Islet precursor cell (in vitro differentiated cells): ENCODE results near the gene CALN1.
"Not testable (repeated sequence)": the region's sequence is repeated elsewhere in the genome, so short reads cannot be mapped to it uniquely, and the experiment has no call there.

ENCODE experiments used
- DNase-seq: peaks from one replicate; pipeline ENCODE4 v3.0.0-alpha.2; 2018

The CALN1 gene

GRCh38 chr7:71777278-71777677 lies 634.9 kb downstream of the CALN1 start:
- no peak for DNase-seq

- no peak for DNase-seq
These were observed 635.4 kb downstream of the CALN1 start for GRCh38 chr7:71776726-71777125.

- DNase-seq, result no peak
These were observed 636.5 kb downstream of the CALN1 start for GRCh38 chr7:71775648-71776047.

GRCh38 chr7:71772779-71773178 lies 639.4 kb downstream of the CALN1 start:
- no peak for DNase-seq

GRCh38 chr7:71770269-71770907 lies 641.8 kb downstream of the CALN1 start:
- DNase-seq, result no peak

- no peak for DNase-seq
These were observed 642.8 kb downstream of the CALN1 start for GRCh38 chr7:71769326-71769725.

GRCh38 chr7:71768450-71768849 lies 643.7 kb downstream of the CALN1 start:
- no peak for DNase-seq

GRCh38 chr7:71766016-71766415 lies 646.1 kb downstream of the CALN1 start:
- DNase-seq, result no peak

- DNase-seq, result no peak
These were observed 650.8 kb downstream of the CALN1 start for GRCh38 chr7:71761336-71761735.

- no peak for DNase-seq
These were observed 657.3 kb downstream of the CALN1 start for GRCh38 chr7:71754828-71755227.

- no peak for DNase-seq
These were observed 658.0 kb downstream of the CALN1 start for GRCh38 chr7:71753956-71754664.

GRCh38 chr7:71753236-71753635 lies 658.9 kb downstream of the CALN1 start:
- DNase-seq, result no peak

GRCh38 chr7:71752171-71752935 lies 659.8 kb downstream of the CALN1 start:
- peak; percentile 83 for DNase-seq

- DNase-seq, result no peak
These were observed 661.8 kb downstream of the CALN1 start for GRCh38 chr7:71750290-71750689.

GRCh38 chr7:71746006-71746405 lies 666.1 kb downstream of the CALN1 start:
- DNase-seq, result no peak

- no peak for DNase-seq
These were observed 672.0 kb downstream of the CALN1 start for GRCh38 chr7:71740174-71740560.

GRCh38 chr7:71739520-71740173 lies 672.5 kb downstream of the CALN1 start:
- DNase-seq, result no peak

GRCh38 chr7:71737931-71738540 lies 674.1 kb downstream of the CALN1 start:
- DNase-seq, result not testable (repeated sequence)

- DNase-seq, result peak; percentile 86
These were observed 676.1 kb downstream of the CALN1 start for GRCh38 chr7:71735961-71736556.

GRCh38 chr7:71733107-71733870 lies 678.8 kb downstream of the CALN1 start:
- peak; percentile 93 for DNase-seq

GRCh38 chr7:71731740-71732139 lies 680.4 kb downstream of the CALN1 start:
- DNase-seq, result no peak
